Glomerular endothelial cell (primary cell): ENCODE results near the gene TPSD1. TPM values are rescaled to one million over a fixed set of nuclear protein-coding genes. Genes with fewer than 3 reads are reported as not detected.
"Not testable (repeated sequence)": the region's sequence is repeated elsewhere in the genome, so short reads cannot be mapped to it uniquely, and the experiment has no call there.

Experiments used
- DNase-seq: peaks from one replicate; pipeline ENCODE4 v3.0.0-alpha.2; 2011; ENCODE audit warnings: low read depth, low spot score; ENCODE audit errors: extremely low read depth
- total RNA-seq: library from RNA; depleted of rRNA; stranded (reverse); fragments of >200 nt; gene quantifications from 2 replicates; pipeline ENCODE4 v1.2.3, GENCODE V29; 2015

Gene TPSD1
- total RNA-seq, 1 donor from 2014 or later, result not detected

DNA sequence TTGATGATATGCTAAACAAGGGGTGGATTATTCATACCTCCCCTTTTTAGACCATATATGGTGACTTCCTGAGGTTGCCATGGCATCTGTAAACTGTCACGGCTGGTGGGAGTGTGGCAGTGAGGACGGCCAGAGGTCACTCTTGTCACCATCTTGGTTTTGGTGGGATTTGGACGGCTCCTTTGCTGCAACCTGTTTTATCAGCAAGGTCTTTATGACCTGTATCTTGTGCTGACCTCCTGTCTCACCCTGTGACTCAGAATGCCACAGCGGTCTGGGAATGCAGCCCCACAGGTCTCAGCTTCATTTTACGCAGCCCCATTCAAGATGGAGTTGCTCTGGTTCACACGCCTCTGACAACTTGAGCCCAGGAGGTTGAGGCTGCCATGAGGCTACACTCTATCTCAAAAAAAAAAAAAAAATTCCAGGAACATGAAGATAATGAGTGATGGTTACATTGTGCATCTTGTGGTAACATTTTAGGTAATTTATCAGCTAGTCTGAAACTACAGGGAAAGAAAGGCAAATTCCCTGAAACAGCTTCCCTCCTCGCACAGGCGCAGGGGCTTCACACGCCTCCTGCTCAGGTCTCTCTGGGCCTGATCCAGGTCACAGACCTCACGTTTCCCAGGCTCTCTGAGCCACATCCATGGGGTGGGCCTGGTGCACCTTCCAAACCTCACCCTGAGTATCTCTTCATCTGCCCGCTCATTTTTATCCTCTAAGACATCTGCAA is 38.2 kb downstream of the TPSD1 start:
- DNase-seq, result no peak

DNA sequence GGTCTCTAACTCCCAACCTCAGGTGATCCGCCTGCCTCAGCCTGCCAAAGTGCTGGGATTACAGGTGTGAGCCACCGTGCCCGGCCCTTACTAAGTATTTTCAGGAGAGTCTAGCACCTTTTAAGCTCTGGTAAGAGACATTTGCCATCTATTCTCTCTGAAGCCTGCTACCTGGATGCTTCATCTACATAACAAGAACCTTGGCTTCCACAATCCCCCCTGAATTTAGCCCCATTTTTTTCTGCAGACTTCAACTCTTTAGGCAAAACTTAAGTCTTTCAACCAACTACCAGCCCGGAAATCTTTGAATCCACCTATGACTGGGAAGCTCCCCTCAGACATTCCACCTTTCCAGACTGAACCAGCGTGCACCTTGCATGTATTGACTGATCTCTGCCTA is 39.6 kb downstream of the TPSD1 start:
- no peak for DNase-seq

DNA sequence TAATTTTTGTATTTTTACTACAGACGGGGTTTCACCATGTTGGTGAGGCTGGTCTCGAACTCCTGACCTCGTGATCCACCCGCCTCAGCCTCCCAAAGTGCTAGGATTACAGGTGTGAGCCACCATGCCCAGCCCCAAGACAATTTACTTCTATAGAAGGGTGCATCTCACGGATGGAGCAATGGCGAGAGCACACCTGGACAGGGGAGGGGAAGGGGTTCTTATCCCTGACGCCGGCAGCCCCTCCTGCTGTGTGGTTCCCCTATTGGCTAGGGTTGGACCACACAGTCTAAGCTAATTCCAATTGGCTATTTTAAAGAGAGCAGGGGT is 40.8 kb downstream of the TPSD1 start:
- DNase-seq, result not testable (repeated sequence)

- no peak for DNase-seq
Measured at GRCh38 chr16:1297018-1297696, 41.3 kb downstream of the TPSD1 start.

DNA sequence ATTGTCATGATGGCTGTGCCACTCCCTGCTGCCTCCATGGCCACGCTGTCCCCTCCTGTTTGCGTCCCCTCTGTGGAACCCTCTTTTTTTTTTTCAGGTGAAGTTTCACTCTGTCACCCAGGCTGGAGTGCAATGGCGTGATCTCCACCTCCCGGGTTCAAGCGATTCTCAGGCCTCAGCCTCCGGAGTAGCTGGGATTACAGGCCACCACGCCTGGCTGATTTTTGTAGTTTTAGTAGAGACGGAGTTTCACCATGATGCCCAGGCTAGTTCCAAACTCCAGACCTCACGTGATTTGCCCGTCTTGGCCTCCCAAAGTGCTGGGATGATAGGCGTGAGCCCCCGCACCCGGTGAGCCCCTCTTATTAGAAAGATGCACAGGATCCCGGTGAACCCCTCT is 42.5 kb downstream of the TPSD1 start:
- no peak for DNase-seq

GRCh38 chr16:1299012-1299867 is 43.4 kb downstream of the TPSD1 start:
- DNase-seq, result no peak

- DNase-seq, result no peak
Measured at GRCh38 chr16:1299868-1300203, 44.0 kb downstream of the TPSD1 start.

DNA sequence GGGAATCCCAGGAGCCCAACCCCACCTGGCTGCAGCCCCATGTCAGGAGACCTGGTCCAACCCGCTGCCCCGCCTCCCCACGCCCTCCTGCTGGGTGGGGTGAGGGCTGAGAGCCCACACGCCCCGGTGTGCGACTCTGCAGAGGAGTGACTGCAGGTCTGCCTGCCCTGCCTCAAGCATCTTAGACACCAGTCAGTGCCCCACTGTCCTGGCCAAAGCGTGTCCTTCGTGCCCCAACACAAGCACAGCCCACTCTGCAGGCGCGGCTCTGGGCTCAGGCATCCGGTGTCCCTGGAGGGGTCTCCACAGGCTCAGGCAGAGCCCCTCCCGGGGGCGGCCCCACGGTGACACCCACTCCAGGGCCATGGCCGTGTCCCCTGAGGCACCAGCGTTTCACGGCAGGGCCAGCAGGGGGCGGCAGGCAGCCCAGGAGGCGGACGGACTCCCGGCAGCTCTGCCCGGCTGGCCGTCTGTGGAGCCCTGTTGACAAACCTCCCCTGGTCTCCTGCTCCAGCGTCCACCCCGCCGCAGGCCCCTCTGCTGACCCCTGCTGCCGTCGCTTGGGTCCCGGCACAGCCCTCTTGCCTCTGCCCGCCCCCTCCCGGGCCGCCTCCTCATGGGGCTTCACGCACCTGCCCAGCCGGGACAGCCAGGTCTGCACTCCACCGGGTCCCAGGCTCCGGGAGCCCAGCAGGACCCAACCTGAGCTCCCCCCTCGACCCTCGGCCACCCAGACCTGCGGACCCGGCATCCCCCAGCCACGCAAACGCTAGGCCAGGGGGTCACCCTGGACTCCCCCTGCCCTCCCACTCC is 45.0 kb downstream of the TPSD1 start:
- DNase-seq, result no peak

- no peak for DNase-seq
Measured at GRCh38 chr16:1301562-1301961, 45.7 kb downstream of the TPSD1 start.

DNA sequence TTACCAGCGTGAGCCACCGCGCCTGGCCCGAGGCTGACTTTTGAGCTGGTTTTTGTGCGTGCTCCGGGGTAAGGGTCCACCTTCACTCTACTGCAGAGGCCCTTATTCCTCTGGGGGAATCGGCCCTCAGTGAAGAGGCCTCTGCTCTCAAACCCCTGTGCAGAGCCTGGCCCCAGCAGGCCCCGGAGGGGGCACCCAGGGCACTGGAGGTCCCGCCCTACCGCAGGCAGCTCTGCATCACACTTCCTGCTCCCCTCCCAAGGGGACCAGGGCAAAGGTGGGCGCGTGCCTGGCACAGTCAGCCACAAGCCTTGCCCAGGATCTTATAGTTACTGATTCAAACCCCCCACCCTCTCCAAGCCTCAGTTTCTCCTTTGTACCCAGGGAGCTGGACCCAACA is 50.0 kb downstream of the TPSD1 start:
- no peak for DNase-seq

DNA sequence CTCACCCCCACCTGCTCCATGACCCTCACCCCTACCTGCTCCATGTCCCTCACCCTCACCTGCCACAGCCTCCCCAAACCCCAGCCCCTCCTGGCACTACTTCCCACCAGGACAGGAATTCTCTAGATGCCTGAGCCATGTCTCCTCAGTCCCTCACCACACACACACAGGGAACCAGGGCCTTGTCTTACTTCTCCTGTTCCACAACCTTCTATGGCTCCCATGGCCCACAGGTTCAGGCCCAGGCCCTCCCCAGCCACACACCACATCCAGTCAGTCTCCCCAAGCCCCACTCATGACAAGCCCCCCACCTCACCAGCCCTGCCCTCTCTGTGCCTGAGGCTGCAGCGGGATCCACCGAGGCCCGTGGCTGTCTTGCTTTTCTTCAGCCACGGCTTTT is 50.5 kb downstream of the TPSD1 start:
- DNase-seq, result no peak

GRCh38 chr16:1308036-1308976 is 52.4 kb downstream of the TPSD1 start:
- no peak for DNase-seq

Other genes starting within 250 kb of the TPSD1 start
- gene SSTR5, start 183.3 kb upstream of the TPSD1 start, total RNA-seq, result not detected in 2 replicates
- not detected in 2 replicates for gene C1QTNF8, start 159.8 kb upstream of the TPSD1 start, total RNA-seq
- gene CACNA1H, start 103.0 kb upstream of the TPSD1 start, total RNA-seq, result 0.15 and 1.3 TPM in 2 replicates
- gene TPSG1, start 30.8 kb upstream of the TPSD1 start, total RNA-seq, result not detected in 2 replicates
- gene TPSB2, start 25.9 kb upstream of the TPSD1 start, total RNA-seq, result not detected in 2 replicates
- gene TPSAB1, start 15.4 kb upstream of the TPSD1 start, total RNA-seq, result not detected in 2 replicates
- 94.8 and 116 TPM in 2 replicates for gene UBE2I, start 53.6 kb downstream of the TPSD1 start, total RNA-seq
- 1.1 TPM in 2 replicates for gene BAIAP3, start 77.6 kb downstream of the TPSD1 start, total RNA-seq
- 102 and 119 TPM in 2 replicates for gene TSR3, start 95.8 kb downstream of the TPSD1 start, total RNA-seq
- 72.5 and 96.8 TPM in 2 replicates for gene GNPTG, start 95.9 kb downstream of the TPSD1 start, total RNA-seq
- 16.7 and 27.3 TPM in 2 replicates for gene UNKL, start 158.6 kb downstream of the TPSD1 start, total RNA-seq
- 9.4 and 18.7 TPM in 2 replicates for gene UQCC4, start 164.7 kb downstream of the TPSD1 start, total RNA-seq
- not detected in 2 replicates for gene PERCC1, start 175.0 kb downstream of the TPSD1 start, total RNA-seq
- 0.58 TPM in 1 of 2 replicates, not detected in the other for gene CCDC154, start 188.5 kb downstream of the TPSD1 start, total RNA-seq
- gene CLCN7, start 219.0 kb downstream of the TPSD1 start, total RNA-seq, result 75.9 and 100 TPM in 2 replicates
- 0.18 TPM in 1 of 2 replicates, not detected in the other for gene PTX4, start 232.9 kb downstream of the TPSD1 start, total RNA-seq
- gene TELO2, start 237.3 kb downstream of the TPSD1 start, total RNA-seq, result 17.3 and 26.4 TPM in 2 replicates